Keratinocyte (primary cell): ENCODE data around the gene SLC38A1.

Experiments used
- CTCF ChIP-seq, 3 experiments: IDR thresholded peaks in 1 of 3; conservative IDR thresholded peaks in 1 of 3; optimal IDR thresholded peaks in 1 of 3; 2 replicates in 2 of 3; 3 replicates in 1 of 3; pipeline versions ENCODE3 to v1.5.1; 2011; ENCODE audit warnings: low read length in 3 of 3, mild to moderate bottlenecking in 3 of 3, moderate library complexity in 2 of 3, control low read depth in 1 of 3, inconsistent platforms in 1 of 3; ENCODE audit not compliant: insufficient read depth in 2 of 3; ENCODE audit errors: extremely low read depth in 1 of 3
- EZH2 ChIP-seq: IDR thresholded peaks from one replicate; pipeline ENCODE4 v1.6.1; 2012; ENCODE audit warnings: inconsistent platforms, mild to moderate bottlenecking, low read length, moderate library complexity

- TF ChIP-seq CTCF (optimal IDR thresholded peaks at IDR 0.05 in 1 of 3, IDR thresholded peaks at IDR 0.05 in 1 of 3, conservative IDR thresholded peaks at IDR 0.05 in 1 of 3; ENCODE audit: extremely low read depth in 1 of 3, insufficient read depth in 2 of 3, low read length in 3 of 3), result peak; percentile 58 to 66 (median 59)
- no peak for TF ChIP-seq EZH2
Observed at GRCh38 chr12:46303039-46303666, 34.3 kb upstream of the SLC38A1 start.
